ENCODE data around the gene MED13L.

Gene MED13L

DNA sequence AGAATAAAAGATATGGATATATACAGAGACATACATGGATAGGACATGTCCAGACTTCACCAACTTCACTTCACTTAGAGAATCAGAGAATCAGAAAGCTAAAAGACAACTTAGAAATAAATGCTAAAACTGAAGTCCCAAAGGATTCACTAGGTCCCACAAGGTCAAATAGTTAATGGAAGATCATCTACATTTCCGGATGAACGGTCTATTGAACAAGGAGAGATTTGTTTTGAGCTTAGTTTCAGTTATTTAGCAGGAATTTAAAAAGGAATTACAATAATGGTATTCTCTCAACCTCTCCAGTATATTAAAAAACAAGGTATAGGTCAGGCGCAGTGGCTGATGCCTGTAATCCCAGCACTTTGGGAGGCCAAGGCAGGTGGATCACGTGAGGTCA lies 187.0 kb downstream of the MED13L start:
- TF ChIP-seq SIN3A (IDR thresholded peaks at IDR 0.05; ENCODE audit: borderline replicate concordance, insufficient read depth, low read length) (no peak), FOXP2 (optimal IDR thresholded peaks at IDR 0.05; ENCODE audit: borderline replicate concordance, extremely low read depth, extremely low read length, insufficient read depth) (no peak), TAF1 (IDR thresholded peaks at IDR 0.05; ENCODE audit: borderline replicate concordance, insufficient read depth, low read length) (no peak), POLR2AphosphoS5 (IDR thresholded peaks at IDR 0.05; ENCODE audit: low read depth, low read length) (no peak)
- TF ChIP-seq, protein P1, sequence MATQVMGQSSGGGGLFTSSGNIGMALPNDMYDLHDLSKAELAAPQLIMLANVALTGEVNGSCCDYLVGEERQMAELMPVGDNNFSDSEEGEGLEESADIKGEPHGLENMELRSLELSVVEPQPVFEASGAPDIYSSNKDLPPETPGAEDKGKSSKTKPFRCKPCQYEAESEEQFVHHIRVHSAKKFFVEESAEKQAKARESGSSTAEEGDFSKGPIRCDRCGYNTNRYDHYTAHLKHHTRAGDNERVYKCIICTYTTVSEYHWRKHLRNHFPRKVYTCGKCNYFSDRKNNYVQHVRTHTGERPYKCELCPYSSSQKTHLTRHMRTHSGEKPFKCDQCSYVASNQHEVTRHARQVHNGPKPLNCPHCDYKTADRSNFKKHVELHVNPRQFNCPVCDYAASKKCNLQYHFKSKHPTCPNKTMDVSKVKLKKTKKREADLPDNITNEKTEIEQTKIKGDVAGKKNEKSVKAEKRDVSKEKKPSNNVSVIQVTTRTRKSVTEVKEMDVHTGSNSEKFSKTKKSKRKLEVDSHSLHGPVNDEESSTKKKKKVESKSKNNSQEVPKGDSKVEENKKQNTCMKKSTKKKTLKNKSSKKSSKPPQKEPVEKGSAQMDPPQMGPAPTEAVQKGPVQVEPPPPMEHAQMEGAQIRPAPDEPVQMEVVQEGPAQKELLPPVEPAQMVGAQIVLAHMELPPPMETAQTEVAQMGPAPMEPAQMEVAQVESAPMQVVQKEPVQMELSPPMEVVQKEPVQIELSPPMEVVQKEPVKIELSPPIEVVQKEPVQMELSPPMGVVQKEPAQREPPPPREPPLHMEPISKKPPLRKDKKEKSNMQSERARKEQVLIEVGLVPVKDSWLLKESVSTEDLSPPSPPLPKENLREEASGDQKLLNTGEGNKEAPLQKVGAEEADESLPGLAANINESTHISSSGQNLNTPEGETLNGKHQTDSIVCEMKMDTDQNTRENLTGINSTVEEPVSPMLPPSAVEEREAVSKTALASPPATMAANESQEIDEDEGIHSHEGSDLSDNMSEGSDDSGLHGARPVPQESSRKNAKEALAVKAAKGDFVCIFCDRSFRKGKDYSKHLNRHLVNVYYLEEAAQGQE (IDR thresholded peaks at IDR 0.05; ENCODE audit: insufficient read depth in 1 of 2, low read depth in 2 of 2, low read length in 2 of 2), result no peak

DNA sequence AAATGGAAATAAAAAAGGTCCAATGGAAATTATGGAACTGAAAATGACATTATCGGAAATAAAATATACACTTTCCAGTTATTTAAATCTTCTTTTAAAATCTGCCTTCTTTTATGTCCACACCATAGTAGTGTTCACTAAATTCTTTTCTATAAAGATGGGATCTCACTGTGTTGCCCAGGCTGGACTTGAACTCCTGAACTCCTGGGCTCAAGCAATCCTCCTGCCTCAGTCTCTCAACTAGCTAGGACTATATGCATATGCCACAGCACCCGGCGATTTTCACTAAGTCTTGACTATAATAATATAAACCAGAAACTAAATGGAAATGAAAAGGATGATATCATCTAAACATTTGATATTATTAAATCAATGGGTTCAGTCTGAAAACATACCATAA lies 188.4 kb downstream of the MED13L start:
- TF ChIP-seq FOXP2 (optimal IDR thresholded peaks at IDR 0.05; ENCODE audit: borderline replicate concordance, extremely low read depth, extremely low read length, insufficient read depth) (no peak), TAF1 (IDR thresholded peaks at IDR 0.05; ENCODE audit: borderline replicate concordance, insufficient read depth, low read length) (no peak), POLR2AphosphoS5 (IDR thresholded peaks at IDR 0.05; ENCODE audit: low read depth, low read length) (no peak), SIN3A (IDR thresholded peaks at IDR 0.05; ENCODE audit: borderline replicate concordance, insufficient read depth, low read length) (no peak)
- TF ChIP-seq, protein P1 (IDR thresholded peaks at IDR 0.05; ENCODE audit: insufficient read depth in 1 of 2, low read depth in 2 of 2, low read length in 2 of 2), result no peak

DNA sequence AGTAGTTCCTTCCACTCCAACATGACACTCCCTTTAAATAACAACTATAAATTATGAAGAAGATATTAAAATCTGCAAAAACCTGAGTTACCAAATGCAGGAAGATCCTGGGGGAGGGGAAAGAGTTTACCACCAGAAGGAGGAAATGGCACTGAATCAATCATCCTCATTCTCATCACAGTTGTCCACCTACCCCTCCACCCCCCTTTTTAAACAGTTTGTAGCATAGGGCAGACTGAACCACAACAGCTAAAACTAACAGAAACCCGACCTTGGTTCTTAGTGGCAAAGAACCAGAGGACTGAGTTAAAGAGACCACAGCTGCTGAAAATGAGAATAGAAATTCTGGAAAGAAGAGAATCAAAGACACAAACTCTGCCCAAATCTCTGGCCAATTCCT lies 189.5 kb downstream of the MED13L start:
- TF ChIP-seq TAF1 (IDR thresholded peaks at IDR 0.05; ENCODE audit: borderline replicate concordance, insufficient read depth, low read length), result no peak
- no peak for TF ChIP-seq POLR2AphosphoS5 (IDR thresholded peaks at IDR 0.05; ENCODE audit: low read depth, low read length)
- TF ChIP-seq FOXP2 (optimal IDR thresholded peaks at IDR 0.05; ENCODE audit: borderline replicate concordance, extremely low read depth, extremely low read length, insufficient read depth), result no peak
- TF ChIP-seq, protein P1 (IDR thresholded peaks at IDR 0.05; ENCODE audit: insufficient read depth in 1 of 2, low read depth in 2 of 2, low read length in 2 of 2), result no peak
- TF ChIP-seq SIN3A (IDR thresholded peaks at IDR 0.05; ENCODE audit: borderline replicate concordance, insufficient read depth, low read length), result no peak

DNA sequence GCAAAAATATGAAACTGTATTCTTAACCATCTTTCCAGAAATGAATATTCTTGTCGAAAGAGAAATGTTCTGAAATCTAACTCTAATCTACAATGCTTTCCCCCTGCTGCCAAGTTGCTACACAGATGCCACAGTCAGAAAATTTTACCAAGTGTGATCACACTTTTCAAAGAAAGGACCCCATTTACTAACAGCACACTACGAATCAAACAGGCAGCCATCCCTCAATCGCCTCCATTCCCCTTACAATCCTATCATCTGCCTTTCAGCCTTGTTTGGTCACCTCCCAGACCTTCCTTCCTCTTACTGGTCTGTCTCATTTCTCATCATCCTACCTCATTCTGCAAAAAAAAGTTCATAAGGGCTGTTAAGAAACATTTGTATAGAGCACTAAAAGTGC lies 190.1 kb downstream of the MED13L start:
- TF ChIP-seq, protein P1 (IDR thresholded peaks at IDR 0.05; ENCODE audit: insufficient read depth in 1 of 2, low read depth in 2 of 2, low read length in 2 of 2), result no peak
- TF ChIP-seq POLR2AphosphoS5 (IDR thresholded peaks at IDR 0.05; ENCODE audit: low read depth, low read length), result no peak
- TF ChIP-seq FOXP2 (optimal IDR thresholded peaks at IDR 0.05; ENCODE audit: borderline replicate concordance, extremely low read depth, extremely low read length, insufficient read depth), result no peak
- no peak for TF ChIP-seq TAF1 (IDR thresholded peaks at IDR 0.05; ENCODE audit: borderline replicate concordance, insufficient read depth, low read length)
- no peak for TF ChIP-seq SIN3A (IDR thresholded peaks at IDR 0.05; ENCODE audit: borderline replicate concordance, insufficient read depth, low read length)

DNA sequence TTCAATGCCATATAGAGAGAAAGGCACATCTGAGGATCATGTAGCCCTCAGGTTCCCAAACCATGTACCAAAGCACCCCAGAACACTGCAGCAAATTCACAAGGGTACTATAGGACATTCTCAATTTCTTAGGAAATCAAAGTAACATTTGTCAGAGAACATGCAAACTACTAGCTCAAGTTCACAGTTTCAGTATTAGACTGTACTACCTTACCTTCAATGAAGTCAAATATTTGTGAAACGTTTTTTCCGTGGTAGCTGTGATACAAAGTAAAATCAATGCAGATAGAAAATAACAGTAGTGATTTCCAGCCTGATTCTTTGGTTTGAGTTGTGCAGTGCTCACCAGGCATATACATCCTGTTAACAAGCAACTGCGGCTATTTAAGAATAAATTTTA lies 197.1 kb downstream of the MED13L start:
- TF ChIP-seq, protein P1 (IDR thresholded peaks at IDR 0.05; ENCODE audit: insufficient read depth in 1 of 2, low read depth in 2 of 2, low read length in 2 of 2), result no peak
- TF ChIP-seq FOXP2 (optimal IDR thresholded peaks at IDR 0.05; ENCODE audit: borderline replicate concordance, extremely low read depth, extremely low read length, insufficient read depth) (no peak), POLR2AphosphoS5 (IDR thresholded peaks at IDR 0.05; ENCODE audit: low read depth, low read length) (no peak), TAF1 (IDR thresholded peaks at IDR 0.05; ENCODE audit: borderline replicate concordance, insufficient read depth, low read length) (no peak), SIN3A (IDR thresholded peaks at IDR 0.05; ENCODE audit: borderline replicate concordance, insufficient read depth, low read length) (no peak)

Measured in PFSK-1 (cell line).